AG20443 (cell line): ENCODE measurements around the gene MST1R.
A peak's percentile ranks its signal among the peaks of the same experiment; 100 is the strongest.
"Not testable (repeated sequence)": the region's sequence is repeated elsewhere in the genome, so short reads cannot be mapped to it uniquely, and the experiment has no call there.

Source experiments
- DNase-seq: peaks from one replicate; pipeline ENCODE4 v3.0.0; 2012; ENCODE audit warnings: low spot score, mixed read lengths

Gene MST1R

DNA sequence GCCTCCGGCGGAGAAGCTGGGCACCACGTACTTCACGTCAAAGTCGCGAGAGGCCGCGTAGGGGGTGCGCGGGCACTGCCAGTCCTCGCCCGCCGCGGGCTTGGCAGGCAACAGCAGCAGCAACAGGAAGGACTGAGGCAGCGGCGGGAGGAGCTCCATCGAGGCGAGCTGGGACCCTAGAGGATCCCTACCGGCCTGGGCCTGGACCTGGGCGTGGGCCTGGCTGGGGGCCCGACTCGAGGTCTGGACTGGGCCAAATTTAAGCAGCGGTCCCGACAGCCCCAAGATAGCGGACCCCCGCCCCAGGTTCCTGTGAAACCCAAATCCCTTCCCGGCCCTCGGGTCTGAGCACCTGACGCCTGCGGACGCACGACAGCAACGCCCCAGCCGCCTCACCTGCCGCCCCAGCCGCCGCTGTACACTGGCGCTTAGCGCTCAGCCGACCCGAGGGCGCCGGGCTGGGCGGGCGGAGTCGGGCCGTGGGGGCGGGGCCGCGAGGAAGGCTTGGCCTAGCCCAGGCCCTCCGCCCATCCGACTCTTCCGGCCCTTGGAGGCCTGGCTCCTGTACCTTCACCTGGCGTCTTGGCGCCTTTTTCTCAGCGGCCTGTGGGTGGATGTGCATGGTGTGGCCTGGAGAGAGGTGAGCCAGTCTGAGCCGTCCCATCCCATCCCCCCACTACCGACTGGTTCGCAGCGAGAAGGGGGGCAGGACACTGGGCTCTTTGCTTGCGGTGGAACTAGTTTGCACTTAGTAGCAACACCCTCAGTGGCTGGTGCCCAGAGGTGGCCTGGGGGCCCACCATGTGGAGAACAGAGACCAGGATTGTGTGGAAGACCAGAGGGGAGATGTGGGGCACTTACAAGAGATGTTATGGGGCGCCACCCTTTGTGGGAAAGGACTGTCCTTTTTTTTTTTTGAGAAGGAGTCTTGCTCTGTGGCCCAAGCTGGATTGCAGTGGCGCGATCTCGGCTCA lies at the start of gene MST1R:
Gene MST1R (minus strand): TSS at position 423 of the 974 bp plus-strand sequence. CDS start 264 bp downstream, at position 159.
- DNase-seq: peak; percentile 84

DNA sequence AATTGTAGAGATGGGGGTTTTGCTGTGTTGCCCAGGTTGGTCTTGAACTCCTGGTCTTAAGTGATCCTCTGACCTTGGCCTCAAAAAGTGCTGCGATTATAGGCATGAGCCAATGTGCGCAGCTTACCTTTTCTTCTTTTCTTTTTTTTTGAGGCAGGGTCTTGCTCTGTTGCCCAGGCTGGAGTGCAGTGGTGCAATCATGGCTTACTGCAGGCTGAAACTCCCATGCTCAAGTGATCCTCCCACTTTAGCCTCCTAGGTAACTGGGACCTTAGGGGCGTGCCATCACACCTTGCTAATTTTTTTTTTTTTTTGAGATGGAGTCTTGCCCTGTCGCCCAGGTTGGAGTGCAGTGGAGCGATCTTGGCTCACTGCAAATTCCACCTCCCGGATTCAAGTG lies 49.3 kb upstream of the MST1R start:
- no peak for DNase-seq

DNA sequence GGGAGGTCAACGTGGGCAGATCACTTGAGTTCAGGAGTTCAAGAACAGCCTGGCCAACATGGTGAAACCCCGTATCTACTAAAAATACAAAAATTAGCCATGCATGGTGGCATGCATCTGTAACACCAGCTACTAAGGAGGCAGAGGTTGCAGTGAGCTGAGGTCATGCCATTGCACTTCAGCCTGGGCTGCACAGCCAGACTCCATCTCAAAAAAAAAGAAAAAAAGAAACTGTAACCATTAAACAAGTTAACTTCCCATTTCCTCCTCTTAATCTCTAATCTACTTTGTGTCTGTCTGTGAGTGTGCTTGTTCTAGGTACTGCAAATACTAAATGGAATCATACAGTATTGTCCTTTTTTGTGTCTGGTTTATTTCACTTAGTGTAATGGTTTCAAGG lies 39.0 kb upstream of the MST1R start:
- DNase-seq: no peak

DNA sequence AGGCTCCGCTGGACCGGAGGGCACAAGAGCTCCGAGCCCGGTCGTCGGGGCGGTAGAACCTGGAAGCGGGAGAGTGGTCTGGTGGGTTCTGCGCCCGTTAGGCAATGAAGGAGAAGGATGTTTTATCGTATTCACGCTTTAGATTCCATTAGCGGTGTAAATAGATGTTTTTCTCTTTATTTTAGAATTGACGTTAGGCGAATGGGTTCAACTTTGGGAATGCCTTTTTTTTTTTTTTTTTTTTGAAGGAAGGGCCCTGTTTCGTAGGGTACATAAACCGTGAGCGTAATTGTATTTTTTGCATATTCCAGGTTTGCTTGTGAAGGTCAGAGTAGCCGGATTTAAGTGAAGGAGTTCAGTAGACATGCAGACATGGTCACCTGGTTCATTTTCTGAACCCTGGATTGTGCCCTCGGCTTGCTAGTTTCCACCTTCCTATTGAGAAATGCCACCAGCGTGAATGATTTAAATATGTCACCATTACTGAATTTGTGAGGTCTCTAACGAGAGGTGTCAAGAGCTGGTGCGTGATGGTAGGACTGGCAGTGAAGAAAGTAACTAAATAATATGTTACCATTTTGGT lies 37.1 kb upstream of the MST1R start:
- no peak for DNase-seq

DNA sequence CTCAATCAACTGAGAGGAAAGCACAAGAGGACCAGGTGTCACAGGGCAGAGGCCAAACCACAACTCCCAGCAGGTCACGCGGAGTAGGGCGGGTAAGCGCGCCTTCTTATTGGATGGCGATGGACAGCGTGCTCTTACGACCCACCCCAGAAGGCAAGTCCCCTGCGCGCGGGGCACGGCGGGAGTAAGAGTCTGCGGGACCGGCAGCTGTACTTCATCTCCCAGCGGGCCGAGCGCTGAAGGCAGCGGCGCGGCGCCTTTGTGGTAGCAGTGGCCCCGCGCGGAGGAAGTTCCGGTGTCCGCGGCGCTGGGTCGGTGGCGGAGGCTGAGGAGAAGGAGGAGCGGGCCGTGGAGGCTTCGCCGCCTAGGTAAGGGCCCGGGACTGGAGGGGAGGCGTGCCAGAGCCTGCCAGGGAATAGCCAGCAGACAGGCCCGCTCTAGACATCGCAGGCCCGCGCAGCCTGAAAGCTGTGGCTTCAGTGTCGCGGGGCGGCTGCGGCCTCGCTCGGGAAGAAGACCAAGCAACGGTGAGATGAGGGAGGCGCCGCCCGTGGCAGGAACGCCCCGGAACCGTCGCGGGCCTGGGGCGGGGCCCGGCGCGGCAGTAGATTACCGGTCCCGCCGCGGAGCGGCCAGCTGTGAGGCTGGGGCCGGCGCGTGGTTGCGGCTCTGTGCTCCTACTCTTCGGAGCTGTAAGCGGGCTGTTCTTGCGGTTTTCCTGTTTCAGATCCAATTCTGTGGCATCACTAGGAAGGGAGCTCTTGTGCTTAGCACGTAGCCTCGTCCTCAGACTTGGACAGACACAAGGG lies 36.4 kb upstream of the MST1R start, which contains the start of gene RBM6:
Gene RBM6 (plus strand): TSS at position 293 of the 809 bp plus-strand sequence. CDS start 22,492 bp downstream, outside the sequence.
- DNase-seq: peak; percentile 98

DNA sequence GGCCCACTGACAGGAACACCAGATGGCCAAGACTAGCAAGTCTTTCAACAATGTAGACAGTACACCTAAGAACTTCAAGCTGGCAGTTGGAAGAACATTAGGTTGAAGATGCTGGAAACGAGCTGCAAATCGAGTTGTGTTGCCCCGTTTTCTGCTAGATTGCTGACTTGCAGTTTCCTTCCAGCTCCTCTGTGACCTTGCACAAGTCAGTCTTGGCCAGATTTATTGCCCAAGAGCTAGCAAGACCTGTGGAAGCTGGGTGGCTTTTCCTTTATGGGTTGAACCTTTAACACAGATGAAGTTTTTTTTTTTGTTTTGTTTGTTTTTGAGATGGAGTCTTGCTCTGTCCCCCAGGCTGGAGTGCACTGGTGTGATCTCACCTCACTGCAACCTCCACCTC lies 33.4 kb upstream of the MST1R start:
- no peak for DNase-seq

DNA sequence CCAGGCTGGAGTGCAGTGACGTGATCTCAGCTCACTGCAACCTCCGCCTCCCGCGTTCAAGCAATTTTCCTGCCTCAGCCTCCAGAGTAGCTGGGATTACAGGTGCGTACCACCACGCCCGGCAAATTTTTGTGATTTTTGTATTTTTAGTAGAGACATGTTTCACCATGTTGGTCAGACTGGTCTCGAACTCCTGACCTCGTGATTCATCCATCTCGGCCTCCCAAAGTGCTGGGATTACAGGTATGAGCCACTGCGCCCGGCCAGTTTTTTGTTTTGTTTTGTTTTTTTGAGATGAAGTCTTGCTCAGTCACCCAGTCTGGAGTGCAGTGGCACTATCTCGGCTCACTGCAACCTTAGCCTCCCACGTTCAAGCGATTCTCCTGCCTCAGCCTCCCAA lies 28.6 kb upstream of the MST1R start:
- not testable (repeated sequence) for DNase-seq

DNA sequence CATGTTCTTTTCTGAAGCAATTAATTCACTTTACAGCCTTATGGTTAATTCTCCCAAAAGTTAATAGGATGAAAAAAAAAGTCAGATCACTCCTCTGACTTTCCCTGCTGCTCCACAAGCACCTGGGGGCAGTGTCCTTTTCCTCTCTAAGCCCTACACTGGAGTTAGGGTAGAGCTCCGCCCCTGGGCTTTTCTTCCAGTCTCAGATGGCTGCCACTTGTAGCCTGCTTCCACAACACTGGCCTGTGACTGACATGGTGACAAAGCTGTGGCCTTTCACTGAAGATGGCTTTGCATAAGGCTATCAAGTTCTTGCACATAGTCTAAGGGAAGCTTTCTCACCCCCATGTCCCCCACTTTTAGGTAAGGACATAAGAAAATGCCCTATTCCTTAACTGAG lies 27.2 kb upstream of the MST1R start:
- no peak for DNase-seq

DNA sequence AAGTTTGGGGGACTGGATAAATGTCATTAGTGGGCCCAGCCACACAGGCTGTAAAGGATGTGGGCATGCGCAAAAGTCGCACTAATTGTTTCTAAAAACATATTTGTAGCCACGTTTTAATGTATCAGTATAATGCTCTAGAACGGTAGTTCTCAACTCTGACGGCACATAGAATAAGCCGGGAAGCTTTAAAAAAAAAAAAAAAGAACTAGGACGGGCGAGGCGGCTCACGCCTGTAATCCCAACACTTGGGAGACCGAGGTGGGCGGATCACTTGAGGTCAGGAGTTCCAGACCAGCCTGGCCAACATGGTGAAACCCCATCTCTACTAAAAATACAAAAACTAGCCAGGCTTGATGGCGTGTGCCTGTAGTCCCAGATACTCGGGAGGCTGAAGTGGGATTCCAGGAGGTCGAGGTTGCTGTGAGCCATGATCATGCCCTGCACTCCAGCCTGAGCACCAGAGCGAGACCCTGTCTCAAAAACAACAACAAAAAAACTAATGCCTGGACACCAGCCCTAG lies 26.6 kb upstream of the MST1R start:
- no peak for DNase-seq

DNA sequence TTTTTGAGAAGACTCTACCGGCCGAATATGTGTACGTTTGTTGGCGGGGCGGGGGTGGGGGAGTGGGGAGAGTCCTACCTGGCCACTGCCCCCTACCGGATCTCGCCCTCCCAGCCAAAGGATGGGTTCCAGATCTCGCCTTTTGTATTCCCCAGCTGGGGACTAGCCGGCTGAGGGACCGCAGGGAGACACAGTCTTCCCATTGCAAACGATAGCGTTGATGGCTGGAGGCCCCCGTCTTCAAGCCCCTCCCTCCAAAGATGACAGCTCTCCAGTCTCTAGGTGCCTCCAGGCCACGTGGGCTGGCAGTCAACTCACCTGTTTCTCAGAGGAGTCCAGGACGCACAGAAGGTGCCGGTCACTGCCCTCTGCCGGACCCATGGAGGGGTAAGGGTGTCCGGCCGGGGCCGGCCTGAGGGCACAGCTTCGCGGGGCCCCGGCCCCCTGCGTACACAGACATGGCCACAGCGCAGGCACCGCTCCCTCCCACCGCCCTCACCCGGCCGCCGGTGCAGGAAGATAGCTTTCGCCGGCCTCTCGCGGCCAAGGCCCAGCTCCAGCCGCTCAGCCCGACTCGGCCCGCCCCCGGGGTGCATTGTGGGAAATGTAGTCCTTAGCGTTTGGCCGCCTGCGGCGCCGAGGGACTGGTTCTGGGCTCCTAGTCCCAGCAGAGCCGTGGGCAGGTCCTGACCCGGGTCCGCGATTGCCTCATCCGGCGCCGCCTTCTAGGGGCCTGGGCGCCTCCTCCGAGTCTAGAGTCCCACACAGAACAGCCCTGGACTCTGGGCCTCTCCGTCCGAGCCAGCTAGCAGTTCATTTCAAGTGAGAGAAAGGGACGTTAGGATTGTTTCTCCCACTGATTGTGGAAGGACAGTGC lies 25.9 kb upstream of the MST1R start, which contains the start of gene MON1A:
Gene MON1A (minus strand): TSS at position 521 of the 877 bp plus-strand sequence. CDS start 16,465 bp downstream, outside the sequence.
- peak; percentile 94 for DNase-seq

DNA sequence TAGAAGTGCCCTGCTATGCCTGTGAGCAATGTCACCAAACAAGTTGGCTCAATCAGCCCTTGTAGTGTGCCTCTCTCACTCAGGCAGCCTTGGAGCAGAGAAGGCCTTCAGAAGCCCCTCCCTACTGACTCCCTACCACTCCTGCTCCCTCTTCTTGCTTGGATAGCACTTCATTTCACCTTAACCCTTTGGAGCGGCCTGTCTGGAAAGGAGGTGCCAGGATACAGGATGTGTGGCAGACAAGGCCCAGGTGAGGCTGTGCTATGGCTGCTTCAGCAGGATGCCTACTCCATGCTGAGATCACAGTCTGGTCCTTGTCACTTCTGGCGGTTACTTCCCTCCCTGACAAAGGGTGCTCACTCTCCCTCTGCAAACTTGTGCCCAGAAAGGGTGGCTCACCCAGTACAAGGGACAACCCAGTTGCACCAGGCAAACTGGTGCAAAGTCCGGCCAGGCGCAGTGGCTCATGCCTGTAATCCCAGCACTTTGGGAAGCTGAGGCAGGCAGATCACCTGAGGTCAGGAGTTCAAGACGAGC lies 24.9 kb upstream of the MST1R start:
- no peak for DNase-seq

DNA sequence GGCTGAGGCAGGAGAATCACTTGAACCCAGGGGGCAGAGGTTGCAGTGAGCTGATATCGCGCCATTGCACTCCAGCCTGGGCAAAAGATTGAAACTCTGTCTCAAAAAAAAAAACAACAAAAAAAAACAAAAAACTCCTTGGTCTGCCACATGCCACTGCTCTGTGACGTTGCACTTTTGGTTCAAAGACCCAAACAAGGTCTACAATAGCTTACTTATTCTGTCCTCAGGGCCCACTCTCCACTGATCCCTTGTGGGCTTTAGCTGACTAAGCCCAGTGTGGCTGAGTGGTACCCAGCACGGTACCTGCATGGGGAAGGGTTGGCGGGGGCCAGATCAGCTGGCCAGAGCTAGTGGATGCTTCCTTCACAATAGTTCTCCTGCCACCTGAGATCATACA lies 24.1 kb upstream of the MST1R start:
- DNase-seq: no peak

DNA sequence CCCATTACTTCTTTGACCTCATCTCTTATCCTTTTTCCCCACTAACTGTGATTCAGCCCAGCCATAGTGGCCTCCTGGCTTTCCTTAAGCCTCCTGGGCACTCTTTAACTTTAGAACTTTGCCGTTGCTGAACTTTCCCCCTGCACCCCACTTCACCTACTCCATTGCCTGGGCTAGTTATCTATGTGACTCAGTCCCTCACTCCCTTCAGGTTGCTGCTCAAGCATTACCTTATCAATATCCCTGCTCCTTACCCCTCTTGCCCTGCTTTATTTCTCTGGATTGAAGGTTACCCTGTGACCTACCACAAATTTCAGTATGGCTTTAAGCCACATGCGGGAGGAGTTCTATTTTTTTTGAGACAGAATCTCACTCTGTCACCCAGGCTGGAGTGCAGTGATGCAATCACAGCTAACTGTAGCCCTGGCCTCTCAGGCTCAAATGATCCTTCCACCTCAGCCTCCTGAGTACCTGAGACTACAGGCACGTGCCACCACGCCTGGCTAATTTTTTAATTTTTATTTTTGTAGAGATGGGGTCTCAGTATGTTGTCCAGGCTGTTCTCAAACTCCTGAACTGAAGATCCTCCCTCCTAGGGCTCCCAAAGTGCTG lies 22.6 kb upstream of the MST1R start:
- no peak for DNase-seq

DNA sequence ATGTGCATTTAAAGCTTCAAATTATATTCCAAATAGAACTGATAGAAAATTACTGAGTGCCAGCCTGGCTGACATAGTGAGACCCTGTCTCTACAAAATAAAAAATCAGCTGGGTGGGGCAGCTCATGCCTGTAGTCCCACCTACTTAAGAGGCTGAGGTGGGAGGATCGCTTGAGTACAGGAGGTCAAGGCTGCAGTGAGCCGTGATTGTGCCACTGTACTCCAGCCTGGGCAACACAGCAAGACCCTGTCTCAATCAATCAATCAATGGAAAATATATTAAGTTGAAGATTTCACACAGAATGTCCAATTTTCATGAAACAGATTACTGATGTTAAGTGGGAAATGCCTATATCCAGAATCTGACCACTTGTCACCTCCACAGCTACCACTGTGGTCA lies 21.8 kb upstream of the MST1R start:
- no peak for DNase-seq

DNA sequence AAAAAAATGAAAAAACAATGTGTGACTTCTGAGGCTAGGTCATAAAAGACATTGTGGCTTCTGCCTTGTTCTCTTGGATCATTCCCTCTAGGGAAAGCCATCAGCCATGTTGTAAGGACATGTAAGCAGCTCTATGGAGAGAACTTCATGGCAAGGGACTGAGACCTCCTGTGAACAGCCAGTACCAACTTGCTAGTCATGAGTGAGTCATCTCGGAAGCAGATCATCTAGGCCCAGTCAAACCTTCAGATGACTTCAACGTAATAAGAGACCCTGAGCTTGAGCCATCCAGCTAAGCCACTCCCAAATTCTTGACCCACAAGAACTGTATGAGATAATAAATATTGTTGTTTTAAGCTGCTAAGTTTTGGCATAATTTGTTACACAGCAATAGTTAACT lies 21.0 kb upstream of the MST1R start:
- DNase-seq: peak; percentile 53

DNA sequence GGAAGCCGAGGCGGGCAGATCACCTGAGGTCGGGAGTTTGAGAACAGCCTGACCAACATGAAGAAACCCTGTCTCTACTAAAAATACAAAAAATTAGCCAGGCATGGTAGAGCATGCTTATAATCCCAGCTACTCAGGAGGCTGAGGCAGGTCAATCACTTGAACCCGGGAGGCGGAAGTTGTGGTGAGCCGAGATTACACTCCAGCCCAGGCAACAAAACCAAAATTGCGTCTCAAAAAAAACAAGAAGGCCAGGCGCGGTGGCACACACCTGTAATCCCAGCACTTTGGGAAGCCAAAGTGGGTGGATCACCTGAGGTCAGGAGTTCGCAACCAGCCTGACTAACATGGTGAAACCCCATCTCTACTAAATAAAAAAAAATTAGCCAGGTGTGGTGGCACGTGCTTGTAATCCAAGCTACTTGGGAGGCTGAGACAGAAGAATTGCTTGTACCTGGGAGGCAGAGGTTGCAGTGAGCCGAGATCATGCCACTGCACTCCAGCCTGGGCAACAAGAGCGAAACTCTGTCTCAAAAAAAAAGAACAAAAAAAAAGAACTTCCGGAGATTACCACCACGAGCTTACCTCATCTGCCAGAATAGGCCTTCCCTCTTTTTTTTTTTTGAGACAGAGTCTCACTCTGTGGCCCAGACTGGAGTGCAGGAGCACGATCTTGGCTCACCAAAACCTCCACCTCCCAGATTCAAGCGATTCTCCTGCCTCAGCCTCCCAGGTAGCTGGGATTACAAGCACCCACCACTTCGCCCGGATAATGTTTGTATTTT lies 14.3 kb upstream of the MST1R start:
- DNase-seq: not testable (repeated sequence)

DNA sequence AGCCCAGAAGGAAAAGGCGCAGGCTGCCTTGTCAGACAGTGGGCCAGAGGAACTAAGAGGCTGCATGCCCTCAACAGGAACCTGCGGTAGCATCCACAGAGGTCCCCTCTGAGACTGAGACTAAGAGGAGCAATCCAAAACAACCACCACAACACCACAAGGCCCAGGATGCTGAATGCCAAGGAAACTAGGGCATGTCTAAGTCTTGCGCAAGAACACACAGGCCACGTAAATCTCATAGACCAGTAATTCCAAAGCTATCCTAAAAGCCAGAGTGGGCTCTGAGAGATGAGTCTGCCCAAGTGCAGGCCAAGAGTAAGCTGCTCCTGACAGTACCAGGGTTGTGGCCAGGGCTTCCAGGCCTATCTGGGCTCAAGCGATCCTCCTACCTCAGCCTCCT lies 13.0 kb upstream of the MST1R start:
- peak; percentile 72 for DNase-seq

DNA sequence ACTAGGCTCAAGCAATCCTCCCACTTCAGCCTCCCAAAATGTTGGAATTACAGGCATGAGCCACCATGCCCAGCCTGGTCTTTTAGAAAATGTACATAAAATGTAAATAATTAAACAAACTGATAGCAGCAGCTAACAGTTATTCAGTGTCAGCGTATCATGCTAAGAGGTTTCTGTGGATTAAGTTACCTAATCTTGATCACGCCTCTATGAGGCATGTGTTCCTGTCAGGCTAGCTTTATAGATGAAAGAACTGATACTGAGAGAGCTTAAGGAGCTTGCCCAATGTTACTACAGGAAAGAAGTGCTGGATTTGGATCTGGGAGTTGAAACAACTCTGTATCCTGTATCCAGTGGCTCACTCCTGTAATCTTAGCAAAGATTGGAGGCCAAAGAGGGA lies 11.2 kb upstream of the MST1R start:
- DNase-seq: no peak

DNA sequence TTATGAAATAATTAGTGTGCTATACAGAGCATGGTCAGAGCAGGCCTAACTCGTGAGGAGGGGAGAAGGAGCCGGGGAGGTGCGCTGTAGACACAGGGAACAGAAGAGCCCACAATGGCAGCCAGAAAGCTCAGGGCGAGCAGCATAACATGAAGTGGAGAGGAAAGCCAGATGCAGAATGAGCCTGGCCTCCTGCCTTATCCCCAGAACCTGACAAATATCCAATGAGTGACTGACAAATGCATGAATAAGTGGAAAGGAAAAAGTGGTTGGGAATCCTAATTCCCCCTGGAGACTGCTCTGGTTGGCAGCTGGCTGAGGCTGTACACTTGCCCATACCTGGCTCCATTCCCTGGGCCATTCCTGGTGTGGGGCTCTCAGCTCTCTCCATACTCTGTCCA lies 9.2 kb upstream of the MST1R start:
- DNase-seq: no peak
